T-helper 1 cell treated with Interleukin-12 subunit alpha and Interleukin-12 subunit beta and Interleukin-4 antibody, amounts not matched to agents 30 ng/mL and 1 ng/mL, for 36 hours (primary cell): ENCODE results near the gene EPHB6. TPM values are rescaled to one million over a fixed set of nuclear protein-coding genes. Genes with fewer than 3 reads are reported as not detected.

ENCODE experiments used
- intact Hi-C: fragments of 100-400 bp; cut with micrococcal nuclease; formaldehyde crosslinking; loops from one replicate; pipeline ENCODE4 v1.15.1; 2024
- total RNA-seq: library from RNA; stranded (reverse); gene quantifications from 2 replicates; pipeline ENCODE4 v1.2.3, GENCODE V29; 2022

Gene EPHB6
- total RNA-seq, 1 donor from 2014 or later = 7.8 TPM

DNA sequence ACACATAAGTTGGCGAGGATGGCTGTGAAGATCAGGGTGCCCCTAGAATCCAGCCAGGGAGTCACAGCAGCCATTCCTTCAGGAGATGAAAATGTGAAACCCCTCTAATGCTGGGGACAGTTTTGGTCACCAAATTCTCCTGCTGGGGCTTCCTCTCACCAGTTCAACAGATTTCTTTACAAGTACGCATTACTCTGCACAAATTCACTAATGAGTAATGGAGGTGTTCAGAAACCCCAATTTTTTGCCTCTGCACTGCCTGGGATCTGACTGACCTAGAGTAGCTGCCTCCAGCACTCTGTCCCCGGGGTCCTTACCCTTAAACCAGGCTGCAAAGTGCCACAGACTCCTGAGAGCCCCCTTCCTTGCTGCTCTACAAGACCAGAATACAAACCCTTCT, 62.6 kb downstream of the EPHB6 start:
- intact Hi-C loops = no loop called here

DNA sequence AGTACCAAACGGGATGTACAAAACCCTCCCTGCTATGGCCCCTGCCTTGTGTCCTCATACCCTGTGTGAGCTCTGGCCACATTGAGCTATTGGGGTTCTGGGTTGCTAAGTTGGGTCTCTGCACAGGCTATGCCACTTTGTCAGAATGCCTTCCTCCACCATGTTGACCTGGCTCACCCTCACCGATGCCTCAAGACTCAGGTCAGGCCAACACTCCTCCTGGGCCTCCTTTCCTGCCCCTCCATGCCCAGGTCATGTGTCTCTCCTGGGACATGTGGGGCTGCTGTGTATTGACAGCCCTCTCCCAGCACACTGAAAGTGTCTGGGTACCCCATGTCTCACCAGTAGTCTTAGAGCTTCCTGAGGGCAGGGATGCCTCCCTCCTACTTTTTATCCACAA, 64.0 kb downstream of the EPHB6 start:
- intact Hi-C loops = no loop called here

DNA sequence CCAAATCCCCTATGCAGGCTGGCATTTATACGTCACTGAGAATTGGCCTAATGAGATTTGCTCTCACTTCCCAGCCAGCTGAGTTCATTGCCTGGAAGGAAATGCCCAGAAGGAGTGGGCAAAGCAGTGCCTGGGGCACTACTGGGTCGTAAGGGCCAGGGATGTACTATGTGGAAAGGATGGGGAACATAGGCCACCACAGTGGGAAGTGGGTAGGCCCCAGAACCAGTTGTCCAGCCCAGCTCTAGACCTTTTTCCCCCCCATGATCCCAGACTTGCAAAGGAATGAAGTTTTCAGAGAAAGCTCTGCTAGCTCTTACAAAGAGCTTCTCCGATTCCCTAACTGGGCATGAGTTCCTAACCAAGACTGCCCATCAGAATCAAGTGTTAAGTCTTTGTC, 64.8 kb downstream of the EPHB6 start:
- intact Hi-C loops = no loop called here

Other genes starting within 250 kb of the EPHB6 start
- gene PRSS1, start 105.6 kb upstream of the EPHB6 start, total RNA-seq = not detected in 2 replicates
- gene PRSS2, start 84.1 kb upstream of the EPHB6 start, total RNA-seq = 0.37 TPM in 1 of 2 replicates, not detected in the other
- gene TRPV6, start 30.7 kb downstream of the EPHB6 start, total RNA-seq = not detected in 2 replicates
- gene TRPV5, start 78.7 kb downstream of the EPHB6 start, total RNA-seq = 0.10 TPM in 1 of 2 replicates, not detected in the other
- gene LLCFC1, start 84.4 kb downstream of the EPHB6 start, total RNA-seq = not detected in 2 replicates
- gene KEL, start 107.3 kb downstream of the EPHB6 start, total RNA-seq = 0.51 and 0.76 TPM in 2 replicates
- gene OR9A2, start 172.1 kb downstream of the EPHB6 start, total RNA-seq = not detected in 2 replicates
- not detected in 2 replicates for gene OR6V1, start 197.3 kb downstream of the EPHB6 start, total RNA-seq